UCSD-AML1 (cell line): ENCODE results near the gene TMED8.
"Not testable (repeated sequence)": the region's sequence is repeated elsewhere in the genome, so short reads cannot be mapped to it uniquely, and the experiment has no call there.

Experiments
- DNase-seq: peaks from one replicate; lab custom pipeline; 2025; ENCODE audit not compliant: unreplicated experiment; lab: John Stamatoyannopoulos, UW

TMED8 gene

GRCh38 chr14:77369285-77369684 lies 7.6 kb downstream of the TMED8 start:
- peak; percentile 14 for DNase-seq

GRCh38 chr14:77364146-77364545 lies 12.7 kb downstream of the TMED8 start:
- DNase-seq: no peak

GRCh38 chr14:77359626-77360025 lies 17.3 kb downstream of the TMED8 start:
- no peak for DNase-seq

GRCh38 chr14:77356899-77357298 lies 20.0 kb downstream of the TMED8 start:
- DNase-seq: no peak

GRCh38 chr14:77355811-77356210 lies 21.1 kb downstream of the TMED8 start:
- no peak for DNase-seq

GRCh38 chr14:77353469-77354141 lies 23.3 kb downstream of the TMED8 start:
- DNase-seq: no peak

- no peak for DNase-seq
These were observed 29.1 kb downstream of the TMED8 start for GRCh38 chr14:77347751-77348150.

GRCh38 chr14:77346495-77346894 lies 30.4 kb downstream of the TMED8 start:
- no peak for DNase-seq

GRCh38 chr14:77344377-77344996 lies 32.4 kb downstream of the TMED8 start:
- no peak for DNase-seq

GRCh38 chr14:77343662-77344061 lies 33.2 kb downstream of the TMED8 start:
- DNase-seq: no peak

- no peak for DNase-seq
These were observed 34.0 kb downstream of the TMED8 start for GRCh38 chr14:77342726-77343397.

GRCh38 chr14:77340389-77340788 lies 36.5 kb downstream of the TMED8 start:
- no peak for DNase-seq

GRCh38 chr14:77339407-77339806 lies 37.5 kb downstream of the TMED8 start:
- DNase-seq: no peak

GRCh38 chr14:77338302-77338701 lies 38.6 kb downstream of the TMED8 start:
- no peak for DNase-seq

- no peak for DNase-seq
These were observed 39.0 kb downstream of the TMED8 start for GRCh38 chr14:77337880-77338279.

GRCh38 chr14:77337255-77337654 lies 39.6 kb downstream of the TMED8 start:
- DNase-seq: not testable (repeated sequence)

GRCh38 chr14:77335576-77335975 lies 41.3 kb downstream of the TMED8 start:
- DNase-seq: no peak

- DNase-seq: no peak
These were observed 47.0 kb downstream of the TMED8 start for GRCh38 chr14:77329872-77330271.

- DNase-seq: no peak
These were observed 49.8 kb downstream of the TMED8 start for GRCh38 chr14:77327111-77327510.

- no peak for DNase-seq
These were observed 51.2 kb downstream of the TMED8 start for GRCh38 chr14:77325746-77326094.

GRCh38 chr14:77324816-77325745 lies 51.8 kb downstream of the TMED8 start:
- DNase-seq: no peak
